ENCODE results near the gene FSCB.

FSCB gene

GRCh38 chr14:44463356-44464004 lies 43.6 kb downstream of the FSCB start:
- TF ChIP-seq ZFX (IDR thresholded peaks at IDR 0.05) (no peak), CTCF (conservative IDR thresholded peaks at IDR 0.05) (no peak)
- no peak overlapping the region for H3K27ac ChIP-seq

- TF ChIP-seq ZFX (IDR thresholded peaks at IDR 0.05) = no peak
- TF ChIP-seq CTCF (conservative IDR thresholded peaks at IDR 0.05) = no peak
- H3K27ac ChIP-seq = no peak overlapping the region
Measured at GRCh38 chr14:44462381-44462780, 44.7 kb downstream of the FSCB start.

GRCh38 chr14:44461811-44462210 lies 45.3 kb downstream of the FSCB start:
- TF ChIP-seq ZFX (IDR thresholded peaks at IDR 0.05) (no peak), CTCF (conservative IDR thresholded peaks at IDR 0.05) (no peak)
- H3K27ac ChIP-seq = no peak overlapping the region

All from C4-2B (cell line).